Loucy (cell line): ENCODE data around the gene TNIP2.

Experiments
- H2AFZ ChIP-seq: fragments of 200-600 bp; sonication (generic); 2 replicates; pipeline ENCODE4 v1.6.0; 2016; ENCODE audit warnings: antibody characterized with exemption, mild to moderate bottlenecking, low read length, moderate library complexity
- H3F3A ChIP-seq: fragments of 200-600 bp; 2 replicates; pipeline ENCODE4 v1.6.0; 2016; ENCODE audit warnings: antibody characterized with exemption, low read depth, mild to moderate bottlenecking
- H3K27me3 ChIP-seq: fragments of 200-600 bp; sonication (generic); 2 replicates; pipeline ENCODE4 v1.6.1; 2014; ENCODE audit warnings: low read length, mild to moderate bottlenecking; ENCODE audit not compliant: insufficient read depth, poor library complexity, severe bottlenecking
- H3K36me3 ChIP-seq: fragments of 200-600 bp; sonication (generic); 2 replicates; pipeline ENCODE4 v1.6.1; 2016; ENCODE audit warnings: low read length; ENCODE audit not compliant: insufficient read depth
- H3K4me1 ChIP-seq: fragments of 200-600 bp; sonication (generic); 2 replicates; pipeline ENCODE4 v1.5.1; 2014; ENCODE audit warnings: low read length, mild to moderate bottlenecking; ENCODE audit not compliant: insufficient read depth, poor library complexity, severe bottlenecking
- H3K4me2 ChIP-seq: fragments of 200-600 bp; sonication (generic); 2 replicates; pipeline ENCODE4 v1.6.0; 2014; ENCODE audit warnings: antibody characterized with exemption, low read length, low read depth, mild to moderate bottlenecking; ENCODE audit not compliant: poor library complexity, severe bottlenecking
- H3K4me3 ChIP-seq: fragments of 200-600 bp; sonication (generic); 2 replicates; pipeline ENCODE4 v1.5.1; 2014; ENCODE audit warnings: low read length, mild to moderate bottlenecking, mixed read lengths; ENCODE audit not compliant: poor library complexity, severe bottlenecking
- H3K79me2 ChIP-seq: fragments of 200-600 bp; sonication (generic); 2 replicates; pipeline ENCODE4 v1.6.1; 2014; ENCODE audit warnings: low read length; ENCODE audit not compliant: insufficient read depth
- H3K9ac ChIP-seq: fragments of 200-600 bp; sonication (generic); 2 replicates; pipeline ENCODE4 v1.6.0; 2014; ENCODE audit warnings: mild to moderate bottlenecking, low read depth, low read length, moderate library complexity; ENCODE audit not compliant: poor library complexity, severe bottlenecking
- H3K9me2 ChIP-seq: fragments of 200-600 bp; sonication (generic); replicated peaks from 2 replicates; pipeline ENCODE4 v1.6.1; 2016; ENCODE audit warnings: low read depth, low read length, mixed read lengths
- H3K9me3 ChIP-seq: fragments of 200-600 bp; sonication (generic); 2 replicates; pipeline ENCODE4 v1.6.1; 2014; ENCODE audit warnings: mild to moderate bottlenecking, antibody characterized with exemption, low read length, low read depth; ENCODE audit not compliant: insufficient read depth
- H4K20me1 ChIP-seq: fragments of 200-600 bp; sonication (generic); 2 replicates; pipeline ENCODE4 v1.6.0; 2014; ENCODE audit warnings: antibody characterized with exemption, low read length, mild to moderate bottlenecking; ENCODE audit not compliant: insufficient read depth, poor library complexity, severe bottlenecking
- EZH2phosphoT487 ChIP-seq: fragments of 200-600 bp; IDR thresholded peaks from 2 replicates; pipeline ENCODE4 v1.6.1; 2018; ENCODE audit warnings: antibody characterized with exemption, mild to moderate bottlenecking, moderate library complexity, borderline replicate concordance
- TF ChIP-seq, protein P1 (sequence below): fragments of 200-600 bp; sonication (generic); conservative IDR thresholded peaks from 2 replicates; pipeline ENCODE4 v1.5.1; 2014; ENCODE audit warnings: mild to moderate bottlenecking, antibody characterized with exemption, low read length

TNIP2 gene

GRCh38 chr4:2787230-2788100 is 31.3 kb upstream of the TNIP2 start:
- H3K4me1 ChIP-seq = peaks cover 25% of the 10 kb centered on the region
- no peaks in the 10 kb centered on the region for H3F3A ChIP-seq
- H3K36me3 ChIP-seq = no peaks in the 10 kb centered on the region
- no peaks in the 10 kb centered on the region for H3K27me3 ChIP-seq
- no peak overlapping the region for H2AFZ ChIP-seq
- H3K9me2 ChIP-seq = no peaks in the 10 kb centered on the region
- no peaks in the 10 kb centered on the region; the same call in 1 of the 2 replicates for H3K9me3 ChIP-seq
- H3K9ac ChIP-seq = no peak overlapping the region
- H4K20me1 ChIP-seq = no peaks in the 10 kb centered on the region
- no peaks in the 10 kb centered on the region for H3K79me2 ChIP-seq
- no peak overlapping the region for H3K4me2 ChIP-seq
- TF ChIP-seq, protein P1, sequence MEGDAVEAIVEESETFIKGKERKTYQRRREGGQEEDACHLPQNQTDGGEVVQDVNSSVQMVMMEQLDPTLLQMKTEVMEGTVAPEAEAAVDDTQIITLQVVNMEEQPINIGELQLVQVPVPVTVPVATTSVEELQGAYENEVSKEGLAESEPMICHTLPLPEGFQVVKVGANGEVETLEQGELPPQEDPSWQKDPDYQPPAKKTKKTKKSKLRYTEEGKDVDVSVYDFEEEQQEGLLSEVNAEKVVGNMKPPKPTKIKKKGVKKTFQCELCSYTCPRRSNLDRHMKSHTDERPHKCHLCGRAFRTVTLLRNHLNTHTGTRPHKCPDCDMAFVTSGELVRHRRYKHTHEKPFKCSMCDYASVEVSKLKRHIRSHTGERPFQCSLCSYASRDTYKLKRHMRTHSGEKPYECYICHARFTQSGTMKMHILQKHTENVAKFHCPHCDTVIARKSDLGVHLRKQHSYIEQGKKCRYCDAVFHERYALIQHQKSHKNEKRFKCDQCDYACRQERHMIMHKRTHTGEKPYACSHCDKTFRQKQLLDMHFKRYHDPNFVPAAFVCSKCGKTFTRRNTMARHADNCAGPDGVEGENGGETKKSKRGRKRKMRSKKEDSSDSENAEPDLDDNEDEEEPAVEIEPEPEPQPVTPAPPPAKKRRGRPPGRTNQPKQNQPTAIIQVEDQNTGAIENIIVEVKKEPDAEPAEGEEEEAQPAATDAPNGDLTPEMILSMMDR = no peak
- TF ChIP-seq EZH2phosphoT487 = no peak
- H3K4me3 ChIP-seq = no peak overlapping the region

- H3K79me2 ChIP-seq = no peaks in the 10 kb centered on the region
- H3K4me1 ChIP-seq = peaks cover 19% of the 10 kb centered on the region
- H3K4me2 ChIP-seq = no peak overlapping the region
- no peaks in the 10 kb centered on the region; the same call in 1 of the 2 replicates for H3K9me3 ChIP-seq
- H3K36me3 ChIP-seq = no peaks in the 10 kb centered on the region
- H3K9me2 ChIP-seq = no peaks in the 10 kb centered on the region
- H2AFZ ChIP-seq = no peak overlapping the region
- no peaks in the 10 kb centered on the region for H3K27me3 ChIP-seq
- no peaks in the 10 kb centered on the region for H4K20me1 ChIP-seq
- no peak overlapping the region for H3K4me3 ChIP-seq
- no peak overlapping the region for H3K9ac ChIP-seq
- TF ChIP-seq, protein P1 = no peak
- no peak for TF ChIP-seq EZH2phosphoT487
- H3F3A ChIP-seq = no peaks in the 10 kb centered on the region
Observed at GRCh38 chr4:2786794-2787229, 30.7 kb upstream of the TNIP2 start.

GRCh38 chr4:2786152-2786671 is 30.1 kb upstream of the TNIP2 start:
- TF ChIP-seq EZH2phosphoT487 = no peak
- TF ChIP-seq, protein P1 = no peak

More at GRCh38 chr4:2786152-2786671, 30.1 kb upstream of the TNIP2 start:
- Histone ChIP-seq H4K20me1 (no peaks in the 10 kb centered on the region), H3K4me2 (peak overlapping the region; percentile 14), H3K4me3 (no peak overlapping the region), H2AFZ (no peak overlapping the region), H3F3A (no peaks in the 10 kb centered on the region), H3K79me2 (no peaks in the 10 kb centered on the region), H3K9me2 (no peaks in the 10 kb centered on the region), H3K27me3 (no peaks in the 10 kb centered on the region), H3K36me3 (no peaks in the 10 kb centered on the region), H3K9ac (no peak overlapping the region), H3K4me1 (peaks cover 15% of the 10 kb centered on the region), H3K9me3 (no peaks in the 10 kb centered on the region; the same call in 1 of the 2 replicates)
